GM23338 (cell line): ENCODE results near the gene CDKL4. TPM values are rescaled to one million over a fixed set of nuclear protein-coding genes. Genes with fewer than 3 reads are reported as not detected.
A peak's percentile ranks its signal among the peaks of the same experiment; 100 is the strongest.

Source experiments
- ATAC-seq: fragments of 200-7000 bp; cut with Tn5 transposase; 3 replicates; pipeline ENCODE4 v1.9.1; 2020
- DNase-seq: peaks from one replicate; pipeline ENCODE4 v3.0.0-alpha.2; 2015; ENCODE audit warnings: low spot score
- H2AFZ ChIP-seq: fragments of 200-600 bp; sonication (generic); 2 replicates; pipeline ENCODE4 v1.8.0; 2016; ENCODE audit warnings: antibody characterized with exemption, mild to moderate bottlenecking, moderate library complexity
- H3F3A ChIP-seq: fragments of 200-600 bp; sonication (generic); replicated peaks from 2 replicates; pipeline ENCODE4 v1.8.0; 2017; ENCODE audit warnings: antibody characterized with exemption, mixed run types, low read depth
- H3K27ac ChIP-seq: fragments of 200-600 bp; sonication (generic); 2 replicates; pipeline ENCODE4 v1.6.1; 2016; ENCODE audit warnings: low read depth
- H3K27me3 ChIP-seq: fragments of 200-600 bp; sonication (generic); 2 replicates; pipeline ENCODE4 v1.8.0; 2016; ENCODE audit warnings: mild to moderate bottlenecking, mixed run types, moderate library complexity; ENCODE audit not compliant: insufficient read depth
- H3K36me3 ChIP-seq: fragments of 200-600 bp; sonication (generic); 2 replicates; pipeline ENCODE4 v1.8.0; 2016; ENCODE audit warnings: mild to moderate bottlenecking; ENCODE audit not compliant: insufficient read depth
- H3K4me1 ChIP-seq: fragments of 200-600 bp; sonication (generic); 2 replicates; pipeline ENCODE4 v1.8.0; 2016; ENCODE audit warnings: mild to moderate bottlenecking, moderate library complexity; ENCODE audit not compliant: insufficient read depth
- H3K4me2 ChIP-seq: fragments of 200-600 bp; sonication (generic); 2 replicates; pipeline ENCODE4 v1.7.1; 2017; ENCODE audit warnings: mixed run types
- H3K4me3 ChIP-seq: fragments of 200-600 bp; sonication (generic); 2 replicates; pipeline ENCODE4 v1.6.1; 2016; ENCODE audit warnings: mixed run types
- H3K79me2 ChIP-seq: fragments of 200-600 bp; sonication (generic); replicated peaks from 2 replicates; pipeline ENCODE4 v1.8.0; 2017; ENCODE audit warnings: mild to moderate bottlenecking; ENCODE audit not compliant: insufficient read depth
- H3K9me2 ChIP-seq: fragments of 200-600 bp; sonication (generic); 2 replicates; pipeline ENCODE4 v1.8.0; 2017; ENCODE audit not compliant: insufficient read depth
- H4K20me1 ChIP-seq: fragments of 200-600 bp; sonication (generic); replicated peaks from 2 replicates; pipeline ENCODE4 v1.8.0; 2017; ENCODE audit warnings: mild to moderate bottlenecking; ENCODE audit not compliant: insufficient read depth
- H3K27ac Mint-ChIP-seq: 2 replicates; pipeline ENCODE4 v1.8.0; 2020; ENCODE audit warnings: inconsistent platforms, mild to moderate bottlenecking, moderate library complexity, mixed read lengths
- H3K27me3 Mint-ChIP-seq: 3 replicates; pipeline ENCODE4 v1.8.0; 2022; ENCODE audit warnings: low read depth, mild to moderate bottlenecking, moderate library complexity, mixed read lengths, inconsistent platforms; ENCODE audit not compliant: insufficient read depth, poor library complexity
- H3K36me3 Mint-ChIP-seq: 3 replicates; pipeline ENCODE4 v1.8.0; 2021; ENCODE audit warnings: low read depth, mild to moderate bottlenecking, inconsistent platforms, moderate library complexity, mixed read lengths
- H3K4me1 Mint-ChIP-seq: 3 replicates; pipeline ENCODE4 v1.8.0; 2020; ENCODE audit warnings: mild to moderate bottlenecking, inconsistent platforms, mixed read lengths
- H3K4me3 Mint-ChIP-seq: 3 replicates; pipeline ENCODE4 v1.8.0; 2021; ENCODE audit warnings: moderate library complexity, mild to moderate bottlenecking, inconsistent platforms, mixed read lengths
- H3K9me3 Mint-ChIP-seq: 3 replicates; pipeline ENCODE4 v1.8.0; 2020; ENCODE audit warnings: moderate library complexity, mild to moderate bottlenecking, inconsistent platforms, mixed read lengths
- CREB1 ChIP-seq: fragments of 250-450 bp; sonication (Bioruptor Pico); IDR thresholded peaks from 2 replicates; pipeline ENCODE4 v1.5.0; 2020; ENCODE audit warnings: low read depth, mild to moderate bottlenecking, moderate library complexity
- CTCF ChIP-seq, 2 experiments: fragments of 200-600 bp in 1 of 2; sonication (generic) in 1 of 2; conservative IDR thresholded peaks; 2 replicates each; pipeline versions ENCODE4 v1.5.1 to v1.6.1; 2016 to 2017; ENCODE audit warnings: antibody characterized with exemption in 2 of 2, low read depth in 2 of 2, mild to moderate bottlenecking in 2 of 2, moderate library complexity in 1 of 2
- ETS1 ChIP-seq: IDR thresholded peaks from 2 replicates; pipeline ENCODE4 v1.6.1; 2016; ENCODE audit warnings: antibody characterized with exemption
- EZH2 ChIP-seq: fragments of 200-600 bp; sonication (generic); IDR thresholded peaks from one replicate; pipeline ENCODE4 v1.8.0; 2017; ENCODE audit warnings: antibody characterized with exemption, mild to moderate bottlenecking, low read depth; ENCODE audit not compliant: unreplicated experiment
- EZH2phosphoT487 ChIP-seq: fragments of 200-600 bp; sonication (generic); IDR thresholded peaks from one replicate; pipeline ENCODE4 v1.8.1; 2018; ENCODE audit warnings: antibody characterized with exemption; ENCODE audit not compliant: unreplicated experiment
- JUNB ChIP-seq: IDR thresholded peaks from one replicate; pipeline ENCODE4 v1.6.1; 2016; ENCODE audit warnings: antibody characterized with exemption; ENCODE audit not compliant: unreplicated experiment
- NANOG ChIP-seq: IDR thresholded peaks from 2 replicates; pipeline ENCODE4 v1.6.1; 2016; ENCODE audit warnings: antibody characterized with exemption, borderline replicate concordance
- POLR2AphosphoS5 ChIP-seq: IDR thresholded peaks from 2 replicates; pipeline ENCODE4 v1.6.1; 2016; ENCODE audit warnings: antibody characterized with exemption, low read depth
- REST ChIP-seq: IDR thresholded peaks from one replicate; pipeline ENCODE4 v1.6.1; 2018; ENCODE audit warnings: antibody characterized with exemption; ENCODE audit not compliant: unreplicated experiment
- STAT1 ChIP-seq: IDR thresholded peaks from one replicate; pipeline ENCODE4 v1.6.1; 2016; ENCODE audit warnings: antibody characterized with exemption; ENCODE audit not compliant: unreplicated experiment
- ZNF114 ChIP-seq: fragments of 250-450 bp; sonication (Bioruptor Pico); IDR thresholded peaks from 2 replicates; pipeline ENCODE4 v1.5.0; 2020; ENCODE audit warnings: mild to moderate bottlenecking, moderate library complexity
- ZNF331 ChIP-seq: fragments of 250-450 bp; sonication (Bioruptor Pico); IDR thresholded peaks from 2 replicates; pipeline ENCODE4 v1.5.0; 2020; ENCODE audit warnings: low read depth, mild to moderate bottlenecking, moderate library complexity
- ZNF462 ChIP-seq: fragments of 250-450 bp; sonication (Bioruptor Pico); IDR thresholded peaks from 2 replicates; pipeline ENCODE4 v1.5.0; 2020; ENCODE audit warnings: mild to moderate bottlenecking, moderate library complexity
- polyA plus RNA-seq: library from polyadenylated mRNA; unstranded; fragments of >200 nt; fragmentation: Nextera tagmentation; extraction: Ambion mirVana; gene quantifications from 2 replicates; pipeline ENCODE4 v1.2.1, GENCODE V29; 2016
- total RNA-seq: library from RNA; depleted of rRNA; stranded (reverse); fragments of >200 nt; shearing (Covaris generic); gene quantifications from 2 replicates; pipeline ENCODE4 v1.2.3, GENCODE V29; 2014

Gene CDKL4
- total and polyA plus RNA-seq, 2 experiments from 2014 or later = 0.24 TPM; not detected in 1

- TF ChIP-seq ZNF462 (CRISPR knock-in tag) = no peak
- no peak for TF ChIP-seq EZH2
- no peak for TF ChIP-seq JUNB
- TF ChIP-seq EZH2phosphoT487 = no peak
- TF ChIP-seq STAT1 = no peak
- no peak for TF ChIP-seq POLR2AphosphoS5
- TF ChIP-seq ETS1 = no peak
Observed at GRCh38 chr2:39164089-39164488, 79.7 kb downstream of the CDKL4 start (continued).

- Histone ChIP-seq H3K4me3 (no peak overlapping the region), H3K4me2 (no peak overlapping the region), H3K36me3 (no peaks in the 10 kb centered on the region), H4K20me1 (no peaks in the 10 kb centered on the region), H3K9me2 (no peaks in the 10 kb centered on the region), H3K4me1 (no peaks in the 10 kb centered on the region), H2AFZ (peak overlapping the region; percentile 58), H3F3A (no peaks in the 10 kb centered on the region), H3K27ac (no peak overlapping the region), H3K79me2 (no peaks in the 10 kb centered on the region), H3K27me3 (no peaks in the 10 kb centered on the region)
- no peaks in the 10 kb centered on the region for H3K9me3 Mint-ChIP-seq
- ATAC-seq (no peak), DNase-seq (no peak)
- H3K36me3 Mint-ChIP-seq = no peaks in the 10 kb centered on the region
- H3K27me3 Mint-ChIP-seq = peaks cover 2% of the 10 kb centered on the region
- no peak overlapping the region for H3K27ac Mint-ChIP-seq
- H3K4me1 Mint-ChIP-seq = peaks cover 3% of the 10 kb centered on the region; the same call in 1 of the 3 replicates
- no peak overlapping the region for H3K4me3 Mint-ChIP-seq
- no peak for TF ChIP-seq EZH2phosphoT487
- TF ChIP-seq POLR2AphosphoS5 = no peak
- no peak for TF ChIP-seq EZH2
- TF ChIP-seq CTCF (conservative IDR thresholded peaks at IDR 0.05; ENCODE audit: low read depth in 2 of 2) = no peak
- no peak for TF ChIP-seq REST
- no peak for TF ChIP-seq ZNF114 (CRISPR knock-in tag)
- no peak for TF ChIP-seq STAT1
- no peak for TF ChIP-seq CREB1
- no peak for TF ChIP-seq NANOG
- TF ChIP-seq ZNF331 (CRISPR knock-in tag) = no peak
Observed at GRCh38 chr2:39160982-39161381, 82.8 kb downstream of the CDKL4 start.
